H1 (cell line): Measurements from ENCODE around the gene PNPLA8. TPM values are rescaled to one million over a fixed set of nuclear protein-coding genes. Genes with fewer than 3 reads are reported as not detected.

Experiments used
- CTCF ChIA-PET: fragments of 300-600 bp; sonication (Branson Sonifier 250); formaldehyde crosslinking; loops from one replicate; lab custom pipeline; 2021; ENCODE audit not compliant: partially characterized antibody; lab: Charles Lee
- POLR2A ChIA-PET: fragments of 300-600 bp; sonication (Branson Sonifier 250); formaldehyde crosslinking; loops from one replicate; lab custom pipeline; 2021; ENCODE audit warnings: inconsistent platforms; ENCODE audit not compliant: partially characterized antibody; lab: Charles Lee
- DNase-seq, 2 experiments: peaks; one replicate each; pipeline versions ENCODE4 v3.0.0 to v3.0.0-alpha.2; 2010 to 2022; ENCODE audit warnings: low spot score in 2 of 2, low read depth in 1 of 2, mixed read lengths in 1 of 2
- FAIRE-seq: peaks from 2 replicates; lab custom pipeline; 2011; peaks lifted over from hg19 to GRCh38; lab: Jason Lieb, UNC
- H2AFZ ChIP-seq: 2 replicates; pipeline ENCODE4 v1.8.1; 2012; ENCODE audit warnings: low read length, inconsistent platforms
- H2AK5ac ChIP-seq: 2 replicates; pipeline ENCODE4 v1.6.1; 2013; ENCODE audit warnings: low read depth, low read length
- H2BK120ac ChIP-seq: replicated peaks from 2 replicates; pipeline ENCODE3; 2013; ENCODE audit warnings: low read depth, low read length, inconsistent platforms
- H2BK12ac ChIP-seq: 2 replicates; pipeline ENCODE4 v1.6.1; 2013; ENCODE audit warnings: low read depth, low read length
- H2BK15ac ChIP-seq: 2 replicates; pipeline ENCODE4 v1.6.1; 2013; ENCODE audit warnings: low read length
- H2BK20ac ChIP-seq: 2 replicates; pipeline ENCODE4 v1.6.1; 2013; ENCODE audit warnings: low read length
- H2BK5ac ChIP-seq: 2 replicates; pipeline ENCODE4 v1.6.1; 2013; ENCODE audit warnings: low read depth, low read length
- H3K14ac ChIP-seq: 2 replicates; pipeline ENCODE4 v1.6.1; 2013; ENCODE audit warnings: inconsistent platforms; ENCODE audit not compliant: insufficient read length
- H3K18ac ChIP-seq: 2 replicates; pipeline ENCODE4 v1.6.1; 2013; ENCODE audit warnings: low read length; ENCODE audit errors: extremely low read depth
- H3K23ac ChIP-seq: 2 replicates; pipeline ENCODE4 v1.6.1; 2013; ENCODE audit warnings: inconsistent platforms; ENCODE audit not compliant: insufficient read length
- H3K23me2 ChIP-seq: 2 replicates; pipeline ENCODE4 v1.6.1; 2013; ENCODE audit warnings: low read depth, low read length
- H3K27ac ChIP-seq: 2 replicates; pipeline ENCODE4 v1.6.1; 2011; ENCODE audit warnings: low read depth, low read length, inconsistent platforms
- H3K27me3 ChIP-seq, 4 experiments: replicated peaks in 1 of 4; 1 replicate in 1 of 4; 2 replicates in 3 of 4; pipeline versions ENCODE4 v1.6.1 to v1.8.1; 2011 to 2013; ENCODE audit warnings: low read length in 3 of 4, mild to moderate bottlenecking in 3 of 4, inconsistent platforms in 2 of 4, mixed read lengths in 2 of 4, moderate library complexity in 1 of 4; ENCODE audit not compliant: control insufficient read depth in 3 of 4, insufficient read depth in 3 of 4; ENCODE audit errors: extremely low read depth in 1 of 4
- H3K36me3 ChIP-seq, 4 experiments: 2 replicates each; pipeline versions ENCODE4 v1.6.1 to v1.8.1; 2011 to 2013; ENCODE audit warnings: mild to moderate bottlenecking in 4 of 4, low read length in 3 of 4, moderate library complexity in 2 of 4, control low read depth in 1 of 4, inconsistent platforms in 1 of 4; ENCODE audit not compliant: insufficient read depth in 4 of 4, control insufficient read depth in 2 of 4
- H3K4ac ChIP-seq: replicated peaks from 2 replicates; pipeline ENCODE3; 2013; ENCODE audit warnings: low read length, low read depth, mixed read lengths, inconsistent platforms; ENCODE audit not compliant: insufficient read length
- H3K4me1 ChIP-seq, 4 experiments: replicated peaks in 1 of 4; 1 replicate in 1 of 4; 2 replicates in 3 of 4; pipeline versions ENCODE4 v1.6.1 to v1.8.1; 2011 to 2013; ENCODE audit warnings: low read length in 3 of 4, inconsistent platforms in 2 of 4, mixed read lengths in 1 of 4; ENCODE audit not compliant: insufficient read depth in 4 of 4, control insufficient read depth in 3 of 4
- H3K4me2 ChIP-seq, 2 experiments: 2 replicates each; pipeline versions ENCODE4 v1.6.1 to v1.8.1; 2011 to 2013; ENCODE audit warnings: low read depth in 2 of 2, low read length in 2 of 2, control low read depth in 1 of 2, inconsistent platforms in 1 of 2, mild to moderate bottlenecking in 1 of 2; ENCODE audit not compliant: insufficient read depth in 1 of 2
- H3K4me3 ChIP-seq, 4 experiments: fragments of 200-600, 300-600 bp in 1 of 4; sonication (generic), shearing (Covaris generic), sonication (Bioruptor Twin) in 1 of 4; 2 replicates each; pipeline versions ENCODE4 v1.5.1 to v1.8.1; 2011 to 2016; ENCODE audit warnings: low read length in 4 of 4, low read depth in 3 of 4, control low read depth in 2 of 4, inconsistent platforms in 2 of 4, mild to moderate bottlenecking in 2 of 4, mixed read lengths in 1 of 4, moderate library complexity in 1 of 4; ENCODE audit not compliant: insufficient read depth in 2 of 4; ENCODE audit errors: extremely low read depth in 1 of 4
- H3K56ac ChIP-seq: replicated peaks from 2 replicates; pipeline ENCODE3; 2013; ENCODE audit warnings: low read depth, mild to moderate bottlenecking, mixed read lengths, low read length, inconsistent platforms; ENCODE audit not compliant: insufficient read length
- H3K79me1 ChIP-seq: 2 replicates; pipeline ENCODE4 v1.6.1; 2013; ENCODE audit warnings: low read depth, low read length, control low read depth
- H3K79me2 ChIP-seq, 2 experiments: 2 replicates each; pipeline versions ENCODE4 v1.6.1 to v1.8.1; 2012 to 2013; ENCODE audit warnings: low read length in 2 of 2, mild to moderate bottlenecking in 2 of 2, inconsistent platforms in 1 of 2; ENCODE audit not compliant: insufficient read depth in 2 of 2, control insufficient read depth in 1 of 2
- H3K9ac ChIP-seq, 4 experiments: replicated peaks in 1 of 4; 1 replicate in 1 of 4; 2 replicates in 3 of 4; pipeline versions ENCODE4 v1.6.1 to v1.8.1; 2011 to 2013; ENCODE audit warnings: low read depth in 3 of 4, low read length in 3 of 4, control low read depth in 2 of 4, mild to moderate bottlenecking in 2 of 4, moderate library complexity in 2 of 4, inconsistent platforms in 1 of 4; ENCODE audit errors: extremely low read depth in 1 of 4
- H3K9me3 ChIP-seq, 2 experiments: 2 replicates each; pipeline versions ENCODE4 v1.6.1 to v1.8.1; 2012 to 2013; ENCODE audit warnings: mild to moderate bottlenecking in 2 of 2, moderate library complexity in 2 of 2, control low read depth in 1 of 2, inconsistent platforms in 1 of 2, low read depth in 1 of 2, low read length in 1 of 2, mixed read lengths in 1 of 2; ENCODE audit not compliant: insufficient read depth in 2 of 2
- H4K20me1 ChIP-seq, 2 experiments: replicated peaks in 1 of 2; 2 replicates each; pipeline versions ENCODE3 to v1.8.1; 2011 to 2013; ENCODE audit warnings: inconsistent platforms in 2 of 2, low read length in 2 of 2, mild to moderate bottlenecking in 1 of 2; ENCODE audit not compliant: insufficient read depth in 2 of 2, control insufficient read depth in 1 of 2
- H4K5ac ChIP-seq: 2 replicates; pipeline ENCODE4 v1.6.1; 2013; ENCODE audit warnings: low read length, low read depth, mixed read lengths, inconsistent platforms; ENCODE audit not compliant: insufficient read length
- H4K8ac ChIP-seq: 2 replicates; pipeline ENCODE4 v1.8.0; 2013; ENCODE audit warnings: mild to moderate bottlenecking, moderate library complexity, low read length, inconsistent platforms; ENCODE audit not compliant: insufficient read depth; ENCODE audit errors: extremely low read depth
- H4K91ac ChIP-seq: replicated peaks from 2 replicates; pipeline ENCODE3; 2013; ENCODE audit warnings: low read length, mixed read lengths, inconsistent platforms; ENCODE audit not compliant: insufficient read length
- BRCA1 ChIP-seq: IDR thresholded peaks from 2 replicates; pipeline ENCODE4 v1.6.1; 2012; ENCODE audit warnings: low read depth, low read length, improper control_type of control experiment
- CHD1 ChIP-seq: IDR thresholded peaks from 2 replicates; pipeline ENCODE4 v1.6.1; 2012; ENCODE audit warnings: low read depth, low read length, improper control_type of control experiment
- CREB1 ChIP-seq: IDR thresholded peaks from 2 replicates; pipeline ENCODE4 v1.6.1; 2012; ENCODE audit warnings: inconsistent platforms
- KDM5A ChIP-seq: fragments of 200-600 bp; IDR thresholded peaks from 2 replicates; pipeline ENCODE4 v1.7.1; 2012; ENCODE audit warnings: mild to moderate bottlenecking, low read length, inconsistent platforms, mixed read lengths
- POLR2A ChIP-seq, 2 experiments: IDR thresholded peaks; 1 replicate in 1 of 2; 2 replicates in 1 of 2; pipeline ENCODE4 v1.6.1; 2011; ENCODE audit warnings: low read depth in 2 of 2, low read length in 2 of 2, mild to moderate bottlenecking in 2 of 2; ENCODE audit errors: control extremely low read depth in 1 of 2
- RNF2 ChIP-seq: fragments of 200-900, 300-1000 bp; sonication (generic); IDR thresholded peaks from 2 replicates; pipeline ENCODE4 v1.7.1; 2016; ENCODE audit warnings: borderline replicate concordance, low read depth, mild to moderate bottlenecking, antibody characterized with exemption, low read length; ENCODE audit not compliant: poor library complexity, severe bottlenecking; ENCODE audit errors: missing control alignments
- SP4 ChIP-seq: IDR thresholded peaks from 2 replicates; pipeline ENCODE4 v1.6.1; 2012; ENCODE audit warnings: low read length, inconsistent platforms
- WGBS, 2 experiments: shearing (Covaris generic) in 1 of 2; methylation state at CpG; one replicate each; pipeline versions ENCODE4 v1.1.6 to v1.1.7; 2013 to 2015; ENCODE audit warnings: low lambda C conversion rate in 2 of 2, mixed read lengths in 2 of 2, inconsistent platforms in 1 of 2, low coverage in 1 of 2, missing lambda C conversion rate in 1 of 2; ENCODE audit not compliant: insufficient replicate concordance in 2 of 2, insufficient coverage in 1 of 2, insufficient read length in 1 of 2; ENCODE audit errors: extremely low coverage in 1 of 2, missing lambda C conversion rate in 1 of 2; 5-methylcytosine and 5-hydroxymethylcytosine counted together
- polyA plus RNA-seq, 7 experiments: library from polyadenylated mRNA; depleted of rRNA in 3 of 7; stranded (reverse) in 5 of 7; unstranded in 2 of 7; fragments of >200 nt in 5 of 7; fragments of 200-250 nt in 2 of 7; gene quantifications; 1 replicate in 5 of 7; 2 replicates in 1 of 7; 4 replicates in 1 of 7; pipeline versions ENCODE4 v1.2.1 to v1.2.3, GENCODE V29; 2011 to 2013; ENCODE audit warnings: missing spikeins in 2 of 7, mixed read lengths in 2 of 7
- total RNA-seq: library from RNA; stranded (reverse); fragmentation: NEBNext Ultra II Directional; extraction: Animal tissue kit (Norgen Biotek cat#: 25700); gene quantifications from 2 replicates; pipeline ENCODE4 v1.2.1, GENCODE V29; 2021

Gene PNPLA8
- total and polyA plus RNA-seq, 2 of the 8 experiments (the other 6 are each of a cell fraction or from before 2014, with no cell fraction given), result 3.8 to 11.2 TPM

DNA sequence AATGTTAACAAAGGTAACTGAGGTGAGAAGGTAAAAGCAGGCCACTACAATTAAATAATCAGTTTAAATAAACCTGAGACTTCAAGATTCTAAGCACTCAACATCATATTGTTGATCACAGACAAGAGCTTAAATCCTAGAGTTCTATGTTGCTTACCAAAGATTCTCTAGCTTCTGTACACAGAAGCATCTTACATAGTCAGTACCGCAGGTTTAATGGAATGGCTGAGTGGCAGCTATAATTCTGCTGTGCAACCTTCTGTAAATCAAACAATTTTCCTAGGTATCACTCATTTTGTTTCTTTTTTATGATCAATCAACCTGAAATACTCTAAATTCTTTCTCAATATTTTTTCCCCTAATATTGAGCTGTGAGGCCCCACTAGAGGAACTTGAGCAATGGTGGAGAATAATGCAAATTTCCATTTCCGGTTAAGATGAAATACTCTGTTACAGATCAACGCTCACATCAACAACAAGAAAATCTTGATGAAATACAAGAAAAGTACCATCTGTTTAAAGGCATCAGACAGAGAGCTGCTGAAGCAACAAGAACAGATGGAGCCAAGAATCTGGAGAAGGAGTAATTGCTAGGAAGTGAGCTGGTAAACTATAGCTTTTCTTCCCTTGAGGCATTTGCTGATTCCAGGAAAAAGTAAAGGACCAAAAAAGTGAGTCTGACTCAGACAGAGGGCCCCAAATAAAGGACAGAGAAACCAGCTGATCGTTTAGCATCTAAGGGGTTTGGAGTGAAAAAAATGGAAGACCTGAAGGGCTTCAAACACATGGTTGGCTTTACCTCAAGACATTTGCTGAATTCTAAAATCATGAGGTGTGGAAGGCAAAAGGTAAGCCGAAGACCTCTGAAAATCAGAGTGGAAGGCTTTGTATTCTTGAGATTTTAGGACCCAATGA, 22.6 kb downstream of the PNPLA8 start:
- Histone ChIP-seq H3K4ac (no peak overlapping the region), H2AFZ (no peak overlapping the region), H3K27me3 (no peaks in the 10 kb centered on the region), H2BK5ac (no peak overlapping the region), H3K36me3 (peaks cover 0 to 11% (median 0%) of the 10 kb centered on the region in 4 experiments; a peak in 2 of 8 replicates), H2BK120ac (no peak overlapping the region), H4K91ac (no peak overlapping the region), H3K79me2 (no peaks in the 10 kb centered on the region), H3K23ac (no peak overlapping the region), H3K18ac (no peak overlapping the region), H3K14ac (no peak overlapping the region), H4K8ac (no peak overlapping the region), H3K23me2 (no peaks in the 10 kb centered on the region), H2BK20ac (no peak overlapping the region), H3K9ac (no peak overlapping the region), H2BK15ac (no peak overlapping the region), H3K4me1 (no peaks in the 10 kb centered on the region), H3K4me3 (no peak overlapping the region), H4K20me1 (no peaks in the 10 kb centered on the region), H3K56ac (no peak overlapping the region), H3K4me2 (no peak overlapping the region), H3K27ac (no peak overlapping the region), H3K79me1 (no peaks in the 10 kb centered on the region; the same call in 1 of the 2 replicates), H3K9me3 (no peaks in the 10 kb centered on the region), H2BK12ac (no peak overlapping the region), H2AK5ac (no peak overlapping the region), H4K5ac (no peak overlapping the region)
- DNase-seq (no peak), FAIRE-seq (no peak)
- TF ChIP-seq KDM5A, result no peak
- no peak for TF ChIP-seq BRCA1
- TF ChIP-seq SP4, result no peak
- TF ChIP-seq POLR2A (IDR thresholded peaks at IDR 0.05; ENCODE audit: control extremely low read depth in 1 of 2, low read depth in 2 of 2, low read length in 2 of 2), result no peak
- no peak for TF ChIP-seq CREB1
- no peak for TF ChIP-seq CHD1
- no peak for TF ChIP-seq RNF2
- 85% methylated on average over 5 of the region's 5 CpGs; no CpG with 5 or more reads in 1 of the 2 experiments for WGBS, 2 experiments
- ChIA-PET POLR2A (no interaction called here), CTCF (interaction anchor here (0.9 to 1.7 kb wide), 3 partner anchors 48 to 50 kb away, joined by 3 to 4 read pairs (median 3); no protein-coding TSS in a partner anchor)
